Measurements from ENCODE around the gene DLGAP1. TPM values are rescaled to one million over a fixed set of nuclear protein-coding genes. Genes with fewer than 3 reads are reported as not detected.
A peak's percentile ranks its signal among the peaks of the same experiment; 100 is the strongest.
"Not testable (repeated sequence)": the region's sequence is repeated elsewhere in the genome, so short reads cannot be mapped to it uniquely, and the experiment has no call there.

Gene DLGAP1
- total RNA-seq, 1 donor from 2014 or later = not detected

DNA sequence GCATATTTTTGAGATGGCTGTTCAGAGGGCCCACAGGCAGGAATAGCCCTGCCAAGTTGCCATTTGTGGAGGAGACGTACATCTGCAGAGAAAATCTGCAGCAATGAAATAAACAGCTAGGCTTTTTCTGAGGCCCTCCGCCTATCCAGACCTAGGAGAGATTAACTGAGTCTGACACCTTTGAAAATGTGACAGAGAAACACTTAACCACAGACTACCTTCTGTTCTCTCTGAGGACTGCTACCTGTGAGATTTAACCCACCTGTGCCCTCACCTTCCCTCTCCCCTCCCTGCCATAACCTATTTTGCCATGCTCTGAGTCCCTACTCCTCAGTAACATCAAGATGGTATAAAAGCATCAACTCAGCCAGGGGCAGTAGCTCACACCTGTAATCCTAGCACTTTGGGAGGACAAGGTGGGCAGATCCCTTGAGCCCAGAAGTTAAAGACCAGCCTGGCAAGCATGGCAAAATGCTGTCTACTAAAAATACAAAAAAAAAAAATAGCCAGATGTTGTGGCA, 844.9 kb downstream of the DLGAP1 start:
- no peak for DNase-seq (ENCODE audit: low read depth in 2 of 2)

GRCh38 chr18:3608488-3608887, 846.6 kb downstream of the DLGAP1 start:
- DNase-seq (ENCODE audit: low read depth in 2 of 2) = no peak

DNA sequence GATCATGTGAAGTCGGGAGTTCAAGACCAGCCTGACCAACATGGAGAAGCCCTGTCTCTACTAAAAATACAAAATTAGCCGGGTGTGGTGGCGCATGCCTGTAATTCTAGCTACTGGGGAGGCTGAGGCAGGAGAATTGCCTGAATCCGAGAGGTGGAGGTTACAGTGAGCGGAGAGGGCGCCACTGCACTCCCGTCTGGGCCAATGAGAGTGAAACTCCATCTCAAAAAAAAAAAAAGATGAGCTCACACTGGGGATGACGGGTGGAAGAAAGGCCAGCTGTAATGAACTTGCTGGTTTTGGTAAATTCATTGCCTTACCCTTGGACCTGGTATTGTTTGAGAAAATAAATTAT, 847.0 kb downstream of the DLGAP1 start:
- DNase-seq (ENCODE audit: low read depth in 2 of 2) = not testable (repeated sequence)

DNA sequence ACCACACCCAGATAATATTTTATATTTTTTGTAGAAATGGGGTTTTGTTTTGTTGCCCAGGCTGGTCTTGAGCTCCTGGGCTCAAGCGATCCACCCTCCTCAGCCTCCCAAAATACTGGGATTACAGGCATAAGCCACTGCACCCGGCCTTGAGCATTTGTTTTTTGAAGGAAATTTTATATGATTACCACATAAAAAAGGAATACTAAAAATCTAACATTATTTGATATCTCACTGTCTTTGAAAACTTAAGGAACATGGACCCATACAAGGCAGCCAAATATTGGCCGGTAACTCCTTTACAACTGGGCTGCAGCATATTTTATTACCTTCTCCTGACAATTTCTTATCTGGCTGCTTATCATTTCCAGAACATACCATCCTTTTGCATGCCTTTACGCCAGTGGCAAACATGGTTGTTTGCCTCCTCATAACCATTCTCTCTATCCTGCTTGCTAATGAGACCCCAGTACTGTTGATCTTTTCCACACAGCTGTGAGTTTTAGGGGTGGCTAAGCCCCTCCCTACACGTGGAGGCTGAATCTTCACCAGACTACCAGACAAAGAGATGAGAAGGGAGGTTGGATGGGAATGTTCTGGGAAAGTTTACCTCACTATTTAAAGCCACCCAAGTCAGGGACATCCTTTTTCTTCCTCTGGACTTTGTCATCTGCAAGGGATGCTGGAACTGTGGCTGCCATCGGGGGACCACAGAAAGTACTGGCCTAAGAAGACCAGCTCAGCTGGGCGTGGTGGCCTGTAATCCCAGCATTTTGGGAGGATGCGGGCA, 847.6 kb downstream of the DLGAP1 start:
- DNase-seq (ENCODE audit: low read depth in 2 of 2) = no peak

GRCh38 chr18:3606863-3607262, 848.2 kb downstream of the DLGAP1 start:
- not testable (repeated sequence) for DNase-seq (ENCODE audit: low read depth in 2 of 2)

GRCh38 chr18:3605954-3606443, 849.1 kb downstream of the DLGAP1 start:
- DNase-seq (ENCODE audit: low read depth in 2 of 2) = peak; percentile 33 to 65

DNA sequence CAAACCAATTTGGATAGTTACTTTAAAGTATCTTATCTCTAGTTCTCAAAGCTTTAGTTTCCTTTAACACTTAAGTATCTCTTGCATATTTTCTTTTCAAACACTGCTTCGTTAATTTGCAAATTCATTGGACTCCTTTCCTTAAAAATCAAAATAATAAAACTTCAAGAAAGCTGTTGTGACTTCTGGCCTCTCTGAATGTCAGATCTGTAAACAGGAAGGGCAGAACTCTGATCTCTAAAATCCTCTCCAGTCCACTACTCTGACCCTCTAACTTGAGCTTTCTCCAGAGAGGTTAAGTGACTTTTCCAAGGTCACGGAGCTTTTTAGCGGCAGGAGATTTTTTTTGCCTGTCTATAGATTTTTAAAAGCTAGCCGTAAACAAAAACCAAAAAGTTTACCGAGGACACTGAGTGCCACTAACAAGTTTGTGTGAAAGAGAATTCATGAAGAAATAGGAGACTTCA, 849.6 kb downstream of the DLGAP1 start:
- DNase-seq (ENCODE audit: low read depth in 2 of 2) = peak in 1 of 2 donors; percentile 40

DNA sequence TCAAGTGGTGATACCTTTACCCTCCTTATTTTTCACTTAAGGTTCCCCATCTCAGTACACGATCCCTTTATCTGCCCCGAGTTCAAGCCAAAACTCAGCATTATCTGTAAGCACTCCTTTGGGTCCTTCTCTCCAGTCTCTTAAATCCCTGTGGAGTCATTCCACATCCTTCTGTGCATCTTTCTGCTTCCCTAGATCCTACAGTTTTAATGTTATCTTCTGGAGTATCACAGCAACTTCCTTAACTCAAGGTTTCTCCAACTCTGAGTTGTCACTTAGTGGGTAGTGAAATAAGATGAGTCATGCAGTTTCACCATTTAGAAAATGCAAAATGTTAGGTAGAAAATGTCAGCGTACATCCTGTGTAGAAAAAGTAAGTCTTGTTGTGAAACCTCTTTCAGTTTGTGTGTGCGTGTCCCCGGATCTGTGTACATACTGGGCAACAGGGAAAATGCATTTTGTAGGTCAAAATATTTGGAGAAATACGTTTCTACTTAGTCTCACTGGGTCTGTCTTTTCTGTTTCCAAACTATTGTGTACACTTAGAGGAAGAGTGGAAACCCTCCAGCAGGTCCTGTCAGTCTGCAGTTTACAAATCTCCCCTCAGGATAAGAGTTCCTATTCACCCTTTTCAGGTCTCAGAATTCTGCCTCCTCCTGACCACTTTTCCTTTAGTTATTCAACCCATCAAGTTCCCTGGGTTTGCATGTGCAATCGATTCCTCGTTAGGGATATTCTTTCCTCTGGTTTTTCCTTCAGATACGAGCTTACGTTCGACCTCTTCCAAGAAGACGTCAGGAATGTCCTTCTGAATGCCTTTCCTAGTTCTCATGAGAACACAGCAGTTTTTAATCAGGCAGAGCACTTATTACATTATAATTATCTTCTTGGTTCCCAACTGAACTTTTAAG, 850.4 kb downstream of the DLGAP1 start:
- peak; percentile 66 to 92 for DNase-seq (ENCODE audit: low read depth in 2 of 2)

- DNase-seq (ENCODE audit: low read depth in 2 of 2) = no peak
These were observed 850.9 kb downstream of the DLGAP1 start for GRCh38 chr18:3604235-3604497.

DNA sequence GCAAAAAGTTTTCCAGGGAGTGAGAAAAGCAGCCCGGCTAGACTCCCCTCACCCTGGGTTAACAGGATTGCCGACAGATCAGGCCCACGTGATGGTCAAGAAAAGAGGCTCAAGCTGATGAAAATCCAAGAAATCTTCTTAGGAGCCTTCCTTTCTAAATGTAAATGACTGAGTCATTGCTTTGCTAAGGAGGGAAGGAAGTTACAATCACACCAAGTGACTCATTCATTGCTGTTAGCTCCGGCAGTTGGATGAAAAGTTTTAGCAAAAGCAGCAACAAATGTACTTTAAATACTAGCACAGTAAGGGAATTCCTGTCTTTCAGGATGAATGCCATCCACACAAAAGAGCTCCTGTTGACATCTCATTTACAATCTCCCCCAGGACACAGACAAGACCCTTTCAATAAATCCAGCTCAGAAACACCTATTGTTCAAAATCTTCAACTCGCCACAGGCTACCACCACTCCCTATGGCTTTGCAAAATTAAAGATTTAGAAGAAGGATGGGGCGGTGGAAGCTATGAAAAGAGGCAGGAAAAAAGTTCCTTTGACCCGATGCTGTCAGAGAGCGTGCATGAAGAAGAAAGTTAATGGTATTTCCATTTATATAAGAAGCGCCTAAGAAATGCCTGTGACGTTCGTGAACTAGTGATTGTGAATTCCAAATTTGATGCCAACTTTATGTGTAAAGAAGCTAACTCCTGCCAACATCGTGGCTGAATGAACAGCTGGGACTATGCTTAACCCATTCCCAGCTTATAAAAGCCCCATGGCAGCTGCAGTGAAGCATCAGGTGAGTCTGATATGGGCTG, 851.5 kb downstream of the DLGAP1 start:
- DNase-seq (ENCODE audit: low read depth in 2 of 2) = peak; percentile 75 to 97

DNA sequence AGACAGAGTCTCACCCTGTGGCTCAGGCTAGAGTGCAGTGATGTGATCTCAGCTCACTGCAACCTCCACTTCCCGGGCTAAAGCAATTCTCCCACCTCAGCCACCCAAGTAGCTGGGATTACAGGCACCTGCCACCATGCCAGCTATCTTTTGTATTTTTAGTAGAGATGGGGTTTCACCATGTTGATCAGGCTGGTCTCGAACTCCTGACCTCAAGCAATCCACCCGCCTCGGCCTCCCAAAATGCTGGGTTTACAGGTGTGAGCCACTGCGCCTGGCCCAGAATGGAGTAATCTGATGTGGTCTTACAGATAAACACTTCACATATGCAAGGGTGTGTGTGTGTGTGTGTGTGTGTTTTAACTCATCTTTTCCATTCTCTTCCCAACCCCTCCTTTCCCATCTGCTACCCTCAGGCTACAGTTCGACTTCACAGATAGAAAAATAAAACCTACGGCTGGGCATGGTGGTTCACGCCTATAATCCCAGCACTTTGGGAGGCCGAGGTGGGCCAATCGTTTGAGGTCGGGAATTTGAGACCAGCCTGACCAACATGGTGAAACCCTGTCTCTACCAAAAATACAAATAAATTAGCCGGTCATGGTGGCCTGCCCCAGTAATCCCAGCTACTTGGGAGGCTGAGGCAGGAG, 853.9 kb downstream of the DLGAP1 start:
- DNase-seq (ENCODE audit: low read depth in 2 of 2) = not testable (repeated sequence)

GRCh38 chr18:3599861-3600260, 855.2 kb downstream of the DLGAP1 start:
- no peak for DNase-seq (ENCODE audit: low read depth in 2 of 2)

- DNase-seq (ENCODE audit: low read depth in 2 of 2) = no peak
These were observed 855.9 kb downstream of the DLGAP1 start for GRCh38 chr18:3599195-3599594.

DNA sequence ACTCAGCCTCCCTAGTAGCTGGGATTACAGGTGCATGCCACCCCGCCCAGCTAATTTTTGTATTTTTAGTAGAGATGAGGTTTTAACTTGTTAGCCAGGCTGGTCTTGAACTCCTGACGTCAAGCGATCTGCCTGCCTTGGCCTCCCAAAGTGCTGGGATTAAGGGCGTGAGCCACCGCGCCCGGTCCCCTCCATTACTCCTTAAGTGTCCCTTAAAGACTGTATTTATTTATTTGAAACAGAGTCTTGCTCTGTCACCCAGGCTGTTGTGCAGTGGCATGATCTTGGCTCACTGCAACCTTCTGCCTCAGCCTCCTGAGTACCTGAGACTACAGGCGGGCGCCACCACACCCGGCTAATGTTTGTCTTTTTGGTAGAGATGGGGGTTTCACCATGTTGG, 856.5 kb downstream of the DLGAP1 start:
- DNase-seq (ENCODE audit: low read depth in 2 of 2) = no peak

DNA sequence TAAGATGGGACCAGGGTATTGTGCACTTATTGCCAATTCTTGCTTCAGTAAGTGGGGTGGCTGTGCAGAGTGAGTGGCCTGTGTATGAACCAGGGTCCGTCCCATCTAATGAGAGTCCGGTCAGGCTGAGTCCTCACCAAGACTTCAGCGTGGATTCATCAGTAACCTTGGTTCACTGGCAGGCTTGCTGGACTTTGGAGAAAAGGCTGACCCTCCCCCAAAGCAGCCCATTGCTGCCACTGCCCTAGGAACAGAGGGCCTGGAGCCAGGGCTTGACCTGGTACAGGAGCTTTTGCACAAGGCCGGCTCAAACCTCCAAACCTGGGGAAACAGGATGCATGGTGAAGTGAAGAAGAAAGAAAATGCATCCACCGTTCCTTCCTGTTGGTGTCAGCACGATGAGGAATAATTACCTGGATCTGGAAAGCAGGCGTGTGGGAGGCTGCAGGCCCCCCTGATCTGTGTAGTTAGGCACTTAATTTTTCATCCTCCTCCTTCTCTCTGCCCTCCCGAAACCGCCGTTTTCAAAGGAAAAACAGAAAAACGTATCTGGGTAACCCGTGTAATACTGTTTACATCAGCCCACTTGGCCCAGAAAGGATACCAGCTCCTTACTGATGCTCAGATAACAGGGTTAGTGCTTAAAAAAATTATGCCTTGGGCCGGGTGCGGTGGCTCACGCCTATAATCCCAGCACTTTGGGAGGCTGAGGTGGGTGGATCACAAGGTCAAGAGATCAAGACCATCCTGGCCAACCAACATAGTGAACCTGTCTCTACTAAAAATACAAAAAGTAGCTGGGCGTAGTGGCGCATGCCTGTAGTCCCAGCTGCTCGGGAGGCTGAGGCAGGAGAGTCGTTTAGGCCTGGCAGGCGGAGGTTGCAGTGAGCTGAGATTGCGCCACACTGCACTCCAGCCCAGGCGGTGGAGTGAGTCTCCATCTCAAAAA, 857.4 kb downstream of the DLGAP1 start:
- DNase-seq (ENCODE audit: low read depth in 2 of 2) = peak in 1 of 2 donors; percentile 17

DNA sequence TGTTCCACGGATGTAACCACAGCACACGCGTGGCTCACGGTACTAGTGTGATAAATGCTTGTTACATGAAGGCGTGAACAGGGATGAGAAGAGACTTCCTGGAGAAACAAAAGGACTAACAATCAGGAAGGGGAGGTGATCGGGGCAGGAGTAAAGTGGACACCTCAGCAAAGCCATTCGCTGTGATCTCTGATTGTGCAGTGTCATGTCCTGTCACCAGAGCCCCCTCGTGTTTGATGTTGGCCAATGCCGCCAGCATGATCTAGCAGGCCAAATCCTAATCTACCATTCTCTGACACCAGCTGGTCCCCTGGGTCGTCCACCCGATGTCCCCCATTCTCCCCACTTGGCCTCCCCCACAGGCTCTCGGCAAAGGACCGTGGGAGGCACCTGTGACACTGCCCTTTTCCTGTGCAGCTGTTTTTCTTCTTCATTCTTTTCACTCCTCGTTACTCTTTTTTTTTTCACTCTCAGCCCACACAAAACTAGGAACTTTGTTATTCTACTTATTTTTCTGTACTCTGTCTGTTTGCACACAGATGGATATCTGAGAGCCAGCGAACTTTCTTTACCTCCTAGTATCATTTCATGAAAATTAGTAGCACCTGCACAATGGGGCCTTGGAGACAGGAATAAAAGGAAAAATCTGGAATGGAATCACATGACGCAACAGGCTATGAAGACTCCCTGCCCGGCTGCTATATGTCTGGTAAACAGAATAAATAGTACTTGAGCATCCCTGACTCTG, 858.3 kb downstream of the DLGAP1 start:
- peak; percentile 85 to 94 for DNase-seq (ENCODE audit: low read depth in 2 of 2)

DNA sequence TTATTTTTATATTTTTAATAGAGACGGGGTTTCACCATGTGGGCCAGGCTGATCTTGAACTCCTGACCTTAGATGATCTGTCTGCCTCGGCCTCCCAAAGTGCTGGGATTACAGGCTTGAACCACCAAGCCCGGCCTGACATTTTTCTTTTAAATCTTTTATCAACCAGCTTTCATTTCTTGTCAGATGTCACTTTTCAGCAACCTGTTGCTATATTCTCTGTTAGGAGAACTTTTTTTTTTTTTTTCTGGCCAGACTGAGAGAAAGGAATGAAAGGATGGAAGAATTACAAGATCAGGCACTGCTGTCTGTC, 858.8 kb downstream of the DLGAP1 start:
- DNase-seq (ENCODE audit: low read depth in 2 of 2) = no peak

DNA sequence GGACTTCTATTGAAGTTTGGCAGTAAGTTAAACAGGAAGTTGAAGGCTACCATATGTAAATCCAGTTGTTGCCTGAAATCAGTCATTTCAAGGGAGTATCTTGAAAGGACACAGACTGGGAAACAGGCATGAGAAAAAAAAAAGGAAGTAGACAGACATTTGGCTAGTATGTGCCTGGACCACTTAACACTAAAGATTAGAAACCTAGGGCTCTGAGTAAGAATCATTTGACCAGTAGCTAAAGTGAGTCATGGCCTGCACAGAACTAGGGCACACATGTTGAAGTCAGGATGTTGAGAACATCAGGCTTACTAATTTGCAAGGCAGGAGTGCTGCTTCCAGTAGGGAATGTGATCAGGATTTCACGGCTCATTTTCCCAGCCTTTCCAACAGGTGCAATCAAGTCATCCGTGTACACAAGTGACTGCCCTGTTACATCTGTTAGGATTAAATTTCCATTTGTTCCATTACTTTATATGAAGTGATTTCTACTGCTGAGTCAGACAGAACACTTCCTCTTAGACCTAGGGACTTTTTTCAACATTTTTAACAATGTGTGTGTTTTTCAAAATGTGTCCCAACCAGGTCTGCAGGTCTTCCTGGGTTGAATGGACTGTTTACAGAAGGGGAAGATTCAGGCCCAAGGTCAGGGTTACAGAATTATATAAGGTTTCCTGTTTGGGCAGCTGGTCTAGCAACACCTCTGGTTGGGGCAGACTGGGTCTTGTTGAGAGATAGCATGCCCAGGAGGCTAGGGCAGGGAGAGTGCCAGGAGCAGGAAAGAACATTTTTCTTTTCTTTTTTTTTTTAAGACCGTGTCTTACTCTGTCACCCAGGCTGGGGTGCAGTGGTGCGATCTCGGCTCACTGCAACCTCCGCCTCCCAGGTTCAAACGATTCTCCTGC, 859.5 kb downstream of the DLGAP1 start:
- DNase-seq (ENCODE audit: low read depth in 2 of 2) = peak; percentile 89 to 98
